Endodermal cell (in vitro differentiated cells): Measurements from ENCODE around the gene SLC7A4. TPM values are rescaled to one million over a fixed set of nuclear protein-coding genes. Genes with fewer than 3 reads are reported as not detected.
"Not testable (repeated sequence)": the region's sequence is repeated elsewhere in the genome, so short reads cannot be mapped to it uniquely, and the experiment has no call there.

Experiments
- DNase-seq: peaks from one replicate; pipeline ENCODE4 v3.0.0-alpha.2; 2017
- H3K27ac ChIP-seq: 2 replicates; pipeline ENCODE4 v1.5.1; 2013; ENCODE audit warnings: mild to moderate bottlenecking, low read depth, low read length, moderate library complexity
- H3K27me3 ChIP-seq: 2 replicates; pipeline ENCODE4 v1.6.1; 2013; ENCODE audit warnings: mild to moderate bottlenecking, low read length, moderate library complexity; ENCODE audit not compliant: insufficient read depth, control insufficient read depth, poor library complexity, severe bottlenecking
- H3K36me3 ChIP-seq: 2 replicates; pipeline ENCODE4 v1.7.0; 2013; ENCODE audit warnings: mild to moderate bottlenecking, low read length, moderate library complexity; ENCODE audit not compliant: control insufficient read depth, insufficient read depth
- H3K4me1 ChIP-seq: one replicate; pipeline ENCODE4 v1.7.0; 2013; ENCODE audit warnings: low read length; ENCODE audit not compliant: control insufficient read depth, insufficient read depth
- H3K4me3 ChIP-seq: 2 replicates; pipeline ENCODE4 v1.5.1; 2013; ENCODE audit warnings: mild to moderate bottlenecking, low read length, moderate library complexity
- H3K9ac ChIP-seq: 2 replicates; pipeline ENCODE4 v1.6.1; 2013; ENCODE audit warnings: mild to moderate bottlenecking, low read length, moderate library complexity; ENCODE audit not compliant: poor library complexity, severe bottlenecking; ENCODE audit errors: extremely low read depth
- H3K9me3 ChIP-seq: 2 replicates; pipeline ENCODE4 v1.6.1; 2013; ENCODE audit warnings: mild to moderate bottlenecking, low read length, moderate library complexity; ENCODE audit not compliant: control insufficient read depth
- H3K27ac Mint-ChIP-seq: 2 replicates; pipeline ENCODE4 v1.8.0; 2020; ENCODE audit warnings: mixed read lengths
- H3K27me3 Mint-ChIP-seq: 2 replicates; pipeline ENCODE4 v1.8.0; 2021; ENCODE audit warnings: mild to moderate bottlenecking, mixed read lengths; ENCODE audit not compliant: insufficient read depth
- H3K36me3 Mint-ChIP-seq: 2 replicates; pipeline ENCODE4 v1.8.0; 2020; ENCODE audit warnings: low read depth, mixed read lengths
- H3K4me1 Mint-ChIP-seq: 2 replicates; pipeline ENCODE4 v1.8.0; 2020; ENCODE audit warnings: mixed read lengths
- H3K4me3 Mint-ChIP-seq: 2 replicates; pipeline ENCODE4 v1.8.0; 2020; ENCODE audit warnings: mild to moderate bottlenecking, moderate library complexity, mixed read lengths
- H3K9me3 Mint-ChIP-seq: 2 replicates; pipeline ENCODE4 v1.8.0; 2020; ENCODE audit warnings: mild to moderate bottlenecking, mixed read lengths
- CTCF ChIP-seq: fragments of 200-600 bp; sonication (generic); conservative IDR thresholded peaks from 2 replicates; pipeline ENCODE4 v1.5.0; 2021; ENCODE audit warnings: antibody characterized with exemption, mild to moderate bottlenecking
- WGBS, 2 experiments: methylation state at CpG; one replicate each; pipeline versions ENCODE4 v1.1.5 to v1.1.7; 2013; ENCODE audit warnings: missing lambda C conversion rate in 2 of 2, mixed read lengths in 1 of 2; ENCODE audit not compliant: insufficient coverage in 1 of 2, insufficient read length in 1 of 2; 5-methylcytosine and 5-hydroxymethylcytosine counted together
- total RNA-seq, 2 donors: library from RNA; stranded (reverse); fragmentation: NEBNext Ultra II Directional in 1 of 2; extraction: Animal tissue kit (Norgen Biotek cat#: 25700) in 1 of 2; gene quantifications; 2 replicates in 1 of 2; 3 replicates in 1 of 2; pipeline ENCODE4 v1.2.1, GENCODE V29; 2021

Gene SLC7A4
- total RNA-seq, 2 donors from 2014 or later, result 0.33 to 0.49 TPM

GRCh38 chr22:21051145-21051830, 18.9 kb upstream of the SLC7A4 start:
- H3K27ac Mint-ChIP-seq, result no peak overlapping the region

GRCh38 chr22:21048965-21049364, 16.6 kb upstream of the SLC7A4 start:
- H3K27me3 Mint-ChIP-seq, H3K4me3 ChIP-seq, H3K4me1 ChIP-seq, H3K9ac ChIP-seq, H3K27ac ChIP-seq, H3K36me3 ChIP-seq, H3K9me3 Mint-ChIP-seq, H3K9me3 ChIP-seq, H3K27me3 ChIP-seq, H3K36me3 Mint-ChIP-seq, H3K27ac Mint-ChIP-seq, H3K4me3 Mint-ChIP-seq, DNase-seq: not testable (repeated sequence)
- peaks cover 16% of the 10 kb centered on the region for H3K4me1 Mint-ChIP-seq
- no CpG with 5 or more reads among the region's 12 CpGs for WGBS, 2 experiments

More at GRCh38 chr22:21051145-21051830, 18.9 kb upstream of the SLC7A4 start:
- Histone ChIP-seq H3K9ac (no peak overlapping the region), H3K4me1 (no peaks in the 10 kb centered on the region), H3K27ac (no peak overlapping the region), H3K36me3 (no peaks in the 10 kb centered on the region), H3K27me3 (no peaks in the 10 kb centered on the region), H3K4me3 (no peak overlapping the region), H3K9me3 (no peaks in the 10 kb centered on the region)
- Mint-ChIP-seq H3K4me3 (no peak overlapping the region), H3K4me1 (peaks cover 15% of the 10 kb centered on the region), H3K27me3 (no peaks in the 10 kb centered on the region), H3K9me3 (no peaks in the 10 kb centered on the region), H3K36me3 (no peaks in the 10 kb centered on the region)
- TF ChIP-seq CTCF, result no peak
- 87 to 93% methylated on average over 8 to 9 of the region's 9 CpGs for WGBS, 2 experiments
- no peak for DNase-seq

- H3K9me3 ChIP-seq, H3K4me3 Mint-ChIP-seq, H3K4me3 ChIP-seq, DNase-seq, H3K36me3 ChIP-seq, H3K27ac Mint-ChIP-seq, H3K4me1 ChIP-seq, H3K36me3 Mint-ChIP-seq, H3K9ac ChIP-seq, H3K9me3 Mint-ChIP-seq, H3K27ac ChIP-seq, H3K27me3 ChIP-seq: not testable (repeated sequence)
- peaks cover 16% of the 10 kb centered on the region for H3K4me1 Mint-ChIP-seq
- peaks cover 12% of the 10 kb centered on the region for H3K27me3 Mint-ChIP-seq
- 73 to 100% methylated on average over 1 to 4 of the region's 5 CpGs for WGBS, 2 experiments
Observed at GRCh38 chr22:21048448-21048847, 16.1 kb upstream of the SLC7A4 start.

GRCh38 chr22:21047730-21048129, 15.4 kb upstream of the SLC7A4 start:
- Mint-ChIP-seq H3K27me3 (peaks cover 19% of the 10 kb centered on the region), H3K27ac (no peak overlapping the region), H3K4me1 (peaks cover 16% of the 10 kb centered on the region), H3K36me3 (no peaks in the 10 kb centered on the region), H3K4me3 (no peak overlapping the region), H3K9me3 (no peaks in the 10 kb centered on the region)
- DNase-seq, result no peak
- H3K4me3 ChIP-seq, result no peak overlapping the region
- H3K27ac ChIP-seq, result no peak overlapping the region
- WGBS, 2 experiments, result 88 to 92% methylated on average over 4 to 7 of the region's 7 CpGs
- no peaks in the 10 kb centered on the region for H3K27me3 ChIP-seq
- no peaks in the 10 kb centered on the region for H3K36me3 ChIP-seq
- peaks cover 5% of the 10 kb centered on the region for H3K4me1 ChIP-seq
- no peak for TF ChIP-seq CTCF
- H3K9me3 ChIP-seq, result no peaks in the 10 kb centered on the region
- H3K9ac ChIP-seq, result no peak overlapping the region
